Measurements from ENCODE around the gene ZNF26. TPM values are rescaled to one million over a fixed set of nuclear protein-coding genes. Genes with fewer than 3 reads are reported as not detected.
A peak's percentile ranks its signal among the peaks of the same experiment; 100 is the strongest.
"Not testable (repeated sequence)": the region's sequence is repeated elsewhere in the genome, so short reads cannot be mapped to it uniquely, and the experiment has no call there.

The ZNF26 gene
- total and polyA plus RNA-seq, 2 of the 8 experiments (the other 6 are each of a cell fraction or from before 2014, with no cell fraction given) = 5.8 to 8.4 TPM

DNA sequence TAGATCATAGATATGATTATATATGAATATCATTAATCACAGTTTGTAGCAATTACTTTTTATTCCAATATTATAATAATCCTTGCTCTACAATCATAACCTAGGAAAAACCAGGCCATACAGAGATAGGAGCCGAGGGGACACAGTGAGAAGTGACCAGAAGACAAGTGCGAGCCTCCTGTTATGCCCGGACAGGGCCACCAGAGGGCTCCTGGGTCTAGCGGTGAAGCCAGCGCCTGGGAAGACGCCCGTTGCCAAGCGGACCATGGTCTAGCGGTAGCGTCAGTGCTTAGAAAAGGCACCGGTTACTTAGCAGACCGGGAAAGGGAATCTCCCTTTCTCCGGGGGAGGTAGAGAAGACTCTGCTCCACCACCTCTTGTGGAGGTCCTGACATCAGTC lies 9.3 kb upstream of the ZNF26 start:
- H3K56ac ChIP-seq (replicated peaks; ENCODE audit: insufficient read length, low read depth, low read length); H3K4me2 ChIP-seq (ENCODE audit: insufficient read depth in 1 of 2, low read depth in 2 of 2, low read length in 2 of 2); H3K27ac ChIP-seq (ENCODE audit: low read depth, low read length); H2BK12ac ChIP-seq (ENCODE audit: low read depth, low read length); H2AK5ac ChIP-seq (ENCODE audit: low read depth, low read length); H3K4ac ChIP-seq (replicated peaks; ENCODE audit: insufficient read length, low read depth, low read length); H3K79me1 ChIP-seq (ENCODE audit: low read depth, low read length); H3K79me2 ChIP-seq (ENCODE audit: control insufficient read depth in 1 of 2, insufficient read depth in 2 of 2, low read length in 2 of 2); POLR2A ChIA-PET (ENCODE audit: partially characterized antibody); H2AFZ ChIP-seq (ENCODE audit: low read length); H3K23ac ChIP-seq (ENCODE audit: insufficient read length); H3K36me3 ChIP-seq (ENCODE audit: control insufficient read depth in 2 of 4, insufficient read depth in 4 of 4, low read length in 3 of 4); H3K9ac ChIP-seq (replicated peaks in 1 of 4; ENCODE audit: extremely low read depth in 1 of 4, low read depth in 3 of 4, low read length in 3 of 4); H2BK15ac ChIP-seq (ENCODE audit: low read length); H2BK120ac ChIP-seq (replicated peaks; ENCODE audit: low read depth, low read length); H3K27me3 ChIP-seq (replicated peaks in 1 of 4; ENCODE audit: control insufficient read depth in 3 of 4, extremely low read depth in 1 of 4, insufficient read depth in 3 of 4, low read length in 3 of 4); H4K5ac ChIP-seq (ENCODE audit: insufficient read length, low read depth, low read length); FAIRE-seq; H4K91ac ChIP-seq (replicated peaks; ENCODE audit: insufficient read length, low read length); H4K20me1 ChIP-seq (replicated peaks in 1 of 2; ENCODE audit: control insufficient read depth in 1 of 2, insufficient read depth in 2 of 2, low read length in 2 of 2); H3K4me1 ChIP-seq (replicated peaks in 1 of 4; ENCODE audit: control insufficient read depth in 3 of 4, insufficient read depth in 4 of 4, low read length in 3 of 4); H3K4me3 ChIP-seq (ENCODE audit: extremely low read depth in 1 of 4, insufficient read depth in 2 of 4, low read depth in 3 of 4, low read length in 4 of 4); H4K8ac ChIP-seq (ENCODE audit: extremely low read depth, insufficient read depth, low read length); H3K14ac ChIP-seq (ENCODE audit: insufficient read length); H2BK5ac ChIP-seq (ENCODE audit: low read depth, low read length); H2BK20ac ChIP-seq (ENCODE audit: low read length); H3K18ac ChIP-seq (ENCODE audit: extremely low read depth, low read length); H3K23me2 ChIP-seq (ENCODE audit: low read depth, low read length): not testable (repeated sequence)
- CTCF ChIA-PET (ENCODE audit: partially characterized antibody) = interaction anchor here (0.6 to 1.6 kb wide), 3 partner anchors 10 to 13 kb away, joined by 4 to 8 read pairs (median 4); no protein-coding TSS in a partner anchor
- WGBS, 2 experiments (ENCODE audit: extremely low coverage in 1 of 2, insufficient coverage in 1 of 2, insufficient read length in 1 of 2, insufficient replicate concordance in 2 of 2, low coverage in 1 of 2, low lambda C conversion rate in 2 of 2, missing lambda C conversion rate in 1 of 2) = 68% methylated on average over 13 of the region's 13 CpGs; no CpG with 5 or more reads in 1 of the 2 experiments
- H3K9me3 ChIP-seq (ENCODE audit: insufficient read depth in 2 of 2, low read depth in 1 of 2, low read length in 1 of 2) = peaks cover 45 to 56% of the 10 kb centered on the region in 2 experiments
- TF ChIP-seq, protein P1, sequence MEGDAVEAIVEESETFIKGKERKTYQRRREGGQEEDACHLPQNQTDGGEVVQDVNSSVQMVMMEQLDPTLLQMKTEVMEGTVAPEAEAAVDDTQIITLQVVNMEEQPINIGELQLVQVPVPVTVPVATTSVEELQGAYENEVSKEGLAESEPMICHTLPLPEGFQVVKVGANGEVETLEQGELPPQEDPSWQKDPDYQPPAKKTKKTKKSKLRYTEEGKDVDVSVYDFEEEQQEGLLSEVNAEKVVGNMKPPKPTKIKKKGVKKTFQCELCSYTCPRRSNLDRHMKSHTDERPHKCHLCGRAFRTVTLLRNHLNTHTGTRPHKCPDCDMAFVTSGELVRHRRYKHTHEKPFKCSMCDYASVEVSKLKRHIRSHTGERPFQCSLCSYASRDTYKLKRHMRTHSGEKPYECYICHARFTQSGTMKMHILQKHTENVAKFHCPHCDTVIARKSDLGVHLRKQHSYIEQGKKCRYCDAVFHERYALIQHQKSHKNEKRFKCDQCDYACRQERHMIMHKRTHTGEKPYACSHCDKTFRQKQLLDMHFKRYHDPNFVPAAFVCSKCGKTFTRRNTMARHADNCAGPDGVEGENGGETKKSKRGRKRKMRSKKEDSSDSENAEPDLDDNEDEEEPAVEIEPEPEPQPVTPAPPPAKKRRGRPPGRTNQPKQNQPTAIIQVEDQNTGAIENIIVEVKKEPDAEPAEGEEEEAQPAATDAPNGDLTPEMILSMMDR (IDR thresholded peaks at IDR 0.05; ENCODE audit: control extremely low read depth in 1 of 3, insufficient read depth in 1 of 3, low read depth in 1 of 3, low read length in 3 of 3) = peak; percentile 49 to 67 (median 49)
- peak; percentile 69 to 71 for TF ChIP-seq RAD21 (IDR thresholded peaks at IDR 0.05 in 1 of 2, conservative IDR thresholded peaks at IDR 0.05 in 1 of 2; ENCODE audit: low read depth in 2 of 2, low read length in 2 of 2)
- peak in 1 of 2 experiments; percentile 87 for DNase-seq (ENCODE audit: low read depth in 1 of 2, low spot score in 2 of 2)

Data from H1 (cell line).